Daoy (cell line): Measurements from ENCODE around the gene FAM78A. TPM values are rescaled to one million over a fixed set of nuclear protein-coding genes. Genes with fewer than 3 reads are reported as not detected.
"Not testable (repeated sequence)": the region's sequence is repeated elsewhere in the genome, so short reads cannot be mapped to it uniquely, and the experiment has no call there.

Source experiments
- DNase-seq: peaks from one replicate; pipeline ENCODE4 v3.0.0-alpha.2; 2015; ENCODE audit warnings: low read depth
- total RNA-seq: library from RNA; depleted of rRNA; stranded (reverse); fragments of >200 nt; shearing (Covaris generic); gene quantifications from 2 replicates; pipeline ENCODE4 v1.2.3, GENCODE V29; 2014

Gene FAM78A
- total RNA-seq, 1 experiment from 2014 or later, result 0.51 TPM

- DNase-seq, result no peak
These were observed 9.8 kb downstream of the FAM78A start for GRCh38 chr9:131266266-131267229.

GRCh38 chr9:131264231-131264630, 12.1 kb downstream of the FAM78A start:
- no peak for DNase-seq

GRCh38 chr9:131263701-131264100, 12.6 kb downstream of the FAM78A start:
- no peak for DNase-seq

- not testable (repeated sequence) for DNase-seq
These were observed 13.3 kb downstream of the FAM78A start for GRCh38 chr9:131263033-131263343.

- no peak for DNase-seq
These were observed 13.8 kb downstream of the FAM78A start for GRCh38 chr9:131262327-131263032.

GRCh38 chr9:131260751-131261452, 15.4 kb downstream of the FAM78A start:
- no peak for DNase-seq

- no peak for DNase-seq
These were observed 16.3 kb downstream of the FAM78A start for GRCh38 chr9:131259916-131260597.

GRCh38 chr9:131259432-131259898, 16.8 kb downstream of the FAM78A start:
- no peak for DNase-seq

GRCh38 chr9:131258698-131259431, 17.4 kb downstream of the FAM78A start:
- DNase-seq, result peak; percentile 2

GRCh38 chr9:131258186-131258585, 18.1 kb downstream of the FAM78A start:
- DNase-seq, result peak; percentile 2

GRCh38 chr9:131257266-131258025, 18.9 kb downstream of the FAM78A start:
- DNase-seq, result peak; percentile 1

GRCh38 chr9:131255676-131256197, 20.6 kb downstream of the FAM78A start:
- no peak for DNase-seq

- DNase-seq, result no peak
These were observed 21.7 kb downstream of the FAM78A start for GRCh38 chr9:131254626-131255025.

- DNase-seq, result no peak
These were observed 22.3 kb downstream of the FAM78A start for GRCh38 chr9:131253891-131254491.

GRCh38 chr9:131252120-131252519, 24.2 kb downstream of the FAM78A start:
- DNase-seq, result no peak

- no peak for DNase-seq
These were observed 29.7 kb downstream of the FAM78A start for GRCh38 chr9:131246618-131247017.

- DNase-seq, result not testable (repeated sequence)
These were observed 32.0 kb downstream of the FAM78A start for GRCh38 chr9:131244331-131244730.

- no peak for DNase-seq
These were observed 36.0 kb downstream of the FAM78A start for GRCh38 chr9:131240047-131240921.
